ENCODE measurements around the gene PSMD4.

PSMD4 gene

GRCh38 chr1:151309811-151310323, 55.3 kb downstream of the PSMD4 start:
- DNase-seq (ENCODE audit: low read depth), result no peak

GRCh38 chr1:151311011-151311410, 56.5 kb downstream of the PSMD4 start:
- no peak for DNase-seq (ENCODE audit: low read depth)

DNA sequence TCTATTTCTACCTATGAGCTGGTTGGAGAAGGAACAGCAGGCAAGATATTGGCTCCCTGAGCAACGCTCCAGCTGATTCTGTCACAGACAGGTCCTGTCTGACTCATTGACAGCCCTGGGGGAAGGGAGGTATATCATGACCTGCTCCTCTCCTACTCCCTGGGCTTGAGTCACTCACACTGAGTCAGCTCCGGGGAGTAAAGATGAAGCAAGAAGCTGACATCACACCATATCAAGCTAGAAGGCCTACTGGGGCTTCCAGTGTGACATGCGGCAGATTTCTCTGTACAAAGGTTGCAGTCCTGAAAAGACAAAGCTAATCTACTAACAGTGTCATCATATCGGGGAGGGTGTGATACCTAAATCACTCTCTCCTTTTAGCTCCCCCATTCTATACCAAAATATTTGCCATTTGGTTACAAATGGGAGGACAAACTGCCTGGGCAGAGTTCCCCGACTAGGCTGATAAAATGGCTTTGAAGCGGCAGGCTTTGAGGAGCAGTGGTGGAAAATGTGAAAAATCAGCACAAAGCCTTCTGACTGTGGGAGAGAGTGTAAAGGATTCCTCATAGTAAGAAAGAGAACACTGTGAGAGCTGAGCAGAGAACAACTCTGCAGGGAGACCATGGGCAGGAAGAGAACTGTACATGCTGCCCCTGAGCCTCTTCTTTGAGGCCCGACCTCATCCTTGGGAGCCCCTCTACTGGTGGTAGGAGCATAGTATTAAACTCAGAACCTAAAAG, 57.2 kb downstream of the PSMD4 start:
- peak; percentile 69 for DNase-seq (ENCODE audit: low read depth)

GRCh38 chr1:151312411-151312810, 57.9 kb downstream of the PSMD4 start:
- no peak for DNase-seq (ENCODE audit: low read depth)

GRCh38 chr1:151312826-151313225, 58.3 kb downstream of the PSMD4 start:
- no peak for DNase-seq (ENCODE audit: low read depth)

DNA sequence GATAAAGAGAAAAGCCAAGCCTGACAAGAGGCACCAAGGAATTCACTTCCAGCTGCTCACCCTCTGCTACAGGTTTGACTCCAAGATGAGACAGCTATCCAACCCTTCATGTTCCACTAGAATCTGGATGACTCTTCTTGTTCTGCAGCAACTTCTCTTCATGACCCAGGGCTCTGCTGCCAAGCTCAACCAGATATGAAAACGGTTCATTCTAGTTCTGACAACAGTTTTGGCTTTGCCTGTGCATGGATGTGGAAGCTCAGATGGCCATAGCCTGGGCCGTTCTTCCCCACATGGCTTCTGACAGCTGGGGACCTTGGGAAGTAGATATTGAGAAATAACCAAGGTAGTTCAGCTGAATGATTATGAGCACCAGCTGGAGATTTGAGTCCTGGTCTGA, 59.0 kb downstream of the PSMD4 start:
- DNase-seq (ENCODE audit: low read depth), result no peak

DNA sequence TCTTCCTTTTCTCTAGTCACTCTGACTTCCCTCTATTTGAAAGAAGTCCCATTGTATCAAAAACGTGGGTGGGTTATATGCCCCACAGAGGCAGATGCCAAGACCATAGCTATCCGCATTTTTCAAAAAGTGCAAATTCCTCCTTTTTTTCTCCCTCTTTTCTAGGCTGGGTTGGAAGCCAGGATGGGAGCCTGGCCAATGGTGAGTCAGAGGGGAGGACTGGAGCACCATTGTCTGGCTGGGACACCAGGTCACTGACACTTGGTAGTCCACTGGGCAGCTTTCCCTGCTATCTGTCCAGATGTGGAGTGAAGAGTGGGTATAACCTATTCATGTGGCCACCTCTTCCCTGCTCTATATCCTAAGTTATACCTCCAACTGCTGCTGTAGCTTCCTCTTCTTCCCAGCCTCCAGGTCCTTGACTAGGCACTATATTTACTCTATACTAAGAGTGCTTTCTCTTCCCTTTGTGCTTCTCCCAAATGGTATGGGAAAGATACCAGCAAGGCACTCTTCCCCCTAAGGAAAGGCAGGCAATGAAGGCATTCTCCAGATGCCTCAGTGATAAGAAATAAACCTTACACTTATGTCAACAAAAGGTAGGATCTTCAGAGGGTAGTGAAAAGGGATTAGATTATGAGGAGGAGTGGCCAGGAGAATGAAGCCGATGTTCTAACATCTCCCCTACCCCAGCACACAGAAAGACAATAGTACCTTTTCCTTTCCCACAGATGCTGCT, 59.8 kb downstream of the PSMD4 start:
- no peak for DNase-seq (ENCODE audit: low read depth)

DNA sequence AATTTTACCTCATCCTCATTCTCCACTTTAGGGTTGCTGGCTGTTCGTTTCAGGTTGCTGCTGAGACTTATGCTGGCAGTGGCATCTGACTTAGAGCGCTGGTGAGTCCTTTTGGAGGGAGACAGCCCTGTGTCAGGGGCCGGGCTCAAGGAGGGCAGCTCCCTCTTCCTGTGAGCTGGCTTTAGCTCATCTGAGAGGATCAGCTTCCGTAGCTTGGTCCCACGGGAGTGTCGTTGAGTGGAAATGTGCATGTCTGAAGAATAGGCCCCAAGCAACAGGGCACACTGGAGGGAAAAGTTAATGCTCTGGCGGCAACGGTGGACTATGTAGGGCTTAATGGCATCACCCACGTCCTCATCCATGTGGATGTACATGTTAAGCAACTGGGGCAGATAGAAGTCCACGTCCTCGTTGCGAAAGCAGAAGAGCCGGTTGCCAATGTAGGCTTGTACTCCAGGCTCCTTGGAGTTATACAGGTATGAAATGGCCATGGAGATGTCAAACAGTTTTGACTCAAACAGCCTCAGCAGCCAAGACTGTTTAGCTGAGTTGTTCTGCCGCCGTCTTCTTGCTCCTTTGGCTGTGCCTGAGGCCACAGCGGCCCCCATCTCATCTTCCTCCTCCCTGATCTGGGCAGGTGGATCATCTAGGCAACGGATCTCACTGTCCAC, 61.2 kb downstream of the PSMD4 start:
- no peak for DNase-seq (ENCODE audit: low read depth)
